ENCODE results near the gene SMYD3.

Gene SMYD3

DNA sequence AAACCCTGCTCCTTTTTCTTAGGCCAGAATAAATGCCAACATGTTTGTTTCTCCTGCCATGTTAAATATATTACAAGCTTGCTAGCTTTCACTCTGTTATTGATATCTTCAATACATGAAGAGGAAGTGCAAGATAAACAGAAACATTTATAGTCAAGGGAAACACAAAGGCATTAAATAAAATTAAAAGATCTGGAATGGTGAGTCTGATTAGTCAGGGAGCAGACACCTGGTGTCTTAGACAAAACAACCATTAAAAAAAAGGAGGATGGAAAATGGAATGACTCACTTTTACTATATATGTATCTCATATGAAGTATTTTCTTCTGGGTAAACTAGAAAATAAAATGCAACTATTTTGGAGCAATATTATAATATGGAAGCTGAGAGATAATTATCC lies 123.3 kb downstream of the SMYD3 start:
- TF ChIP-seq CTCF (IDR thresholded peaks at IDR 0.05; ENCODE audit: control insufficient read depth, insufficient read depth, low read depth, low read length, missing control alignments) = no peak
- no peak overlapping the region for H3K4me3 ChIP-seq (ENCODE audit: control insufficient read depth, low read depth, low read length)
- no peak for DNase-seq (ENCODE audit: low read depth)

- no peak overlapping the region for H3K4me3 ChIP-seq (ENCODE audit: control insufficient read depth, low read depth, low read length)
- TF ChIP-seq CTCF (IDR thresholded peaks at IDR 0.05; ENCODE audit: control insufficient read depth, insufficient read depth, low read depth, low read length, missing control alignments) = no peak
- no peak for DNase-seq (ENCODE audit: low read depth)
Measured at GRCh38 chr1:246383239-246383589, 123.9 kb downstream of the SMYD3 start.

- no peak for DNase-seq (ENCODE audit: low read depth)
- no peak for TF ChIP-seq CTCF (IDR thresholded peaks at IDR 0.05; ENCODE audit: control insufficient read depth, insufficient read depth, low read depth, low read length, missing control alignments)
- no peak overlapping the region for H3K4me3 ChIP-seq (ENCODE audit: control insufficient read depth, low read depth, low read length)
Measured at GRCh38 chr1:246382589-246383238, 124.4 kb downstream of the SMYD3 start.

DNA sequence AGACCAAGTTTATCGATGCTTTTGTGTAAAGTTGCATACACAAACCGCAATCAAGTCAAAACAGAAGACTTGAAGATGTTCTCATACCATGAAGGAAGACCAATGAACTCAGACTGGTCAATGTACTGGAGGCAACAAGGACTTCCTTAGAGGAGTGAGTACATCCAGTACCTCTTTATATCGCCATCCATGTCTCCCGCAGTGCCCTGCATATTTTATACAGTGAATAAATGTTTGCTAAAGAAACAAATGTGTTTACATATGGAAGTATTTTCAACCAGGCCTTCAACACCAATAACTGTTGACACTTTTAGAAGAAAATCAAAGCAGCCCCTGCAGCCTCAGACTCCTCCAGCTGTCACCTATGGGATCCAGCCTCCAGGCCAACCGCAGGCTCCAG lies 125.6 kb downstream of the SMYD3 start:
- DNase-seq (ENCODE audit: low read depth) = no peak
- no peak overlapping the region for H3K4me3 ChIP-seq (ENCODE audit: control insufficient read depth, low read depth, low read length)
- TF ChIP-seq CTCF (IDR thresholded peaks at IDR 0.05; ENCODE audit: control insufficient read depth, insufficient read depth, low read depth, low read length, missing control alignments) = no peak

DNA sequence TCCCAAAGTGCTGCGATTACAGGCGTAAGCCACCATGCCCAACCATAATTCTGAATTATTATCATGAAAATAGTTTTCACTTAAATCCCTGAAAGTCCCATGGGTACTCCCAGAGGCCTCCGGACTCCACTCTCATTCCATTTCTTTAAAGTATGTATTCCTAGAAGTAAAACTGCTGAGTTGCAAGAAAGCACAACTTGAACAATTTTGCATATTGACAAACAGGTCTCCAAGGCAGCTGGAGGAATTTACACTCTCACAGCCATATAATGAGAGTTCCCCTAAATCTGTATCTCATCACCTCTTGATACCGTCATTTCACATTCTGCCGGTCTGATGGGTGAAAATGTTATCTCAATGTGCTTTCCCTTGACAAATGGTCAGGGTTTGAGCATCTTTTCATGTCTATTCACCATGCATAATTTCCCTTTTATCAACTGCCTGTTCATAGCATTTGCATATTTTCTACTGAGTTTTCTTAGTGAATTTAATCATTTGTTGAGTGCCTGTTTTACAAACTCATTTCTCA lies 129.4 kb downstream of the SMYD3 start:
- no peak for DNase-seq (ENCODE audit: low read depth)
- no peak for TF ChIP-seq CTCF (IDR thresholded peaks at IDR 0.05; ENCODE audit: control insufficient read depth, insufficient read depth, low read depth, low read length, missing control alignments)

GRCh38 chr1:246373828-246374569 lies 133.1 kb downstream of the SMYD3 start:
- no peak for DNase-seq (ENCODE audit: low read depth)
- H3K4me3 ChIP-seq (ENCODE audit: control insufficient read depth, low read depth, low read length) = no peak overlapping the region

More for the DNA sequence above, 129.4 kb downstream of the SMYD3 start:
- H3K4me3 ChIP-seq (ENCODE audit: control insufficient read depth, low read depth, low read length) = no peak overlapping the region

More at GRCh38 chr1:246373828-246374569, 133.1 kb downstream of the SMYD3 start:
- no peak for TF ChIP-seq CTCF (IDR thresholded peaks at IDR 0.05; ENCODE audit: control insufficient read depth, insufficient read depth, low read depth, low read length, missing control alignments)
